ENCODE results near the gene CENPN.

CENPN gene

DNA sequence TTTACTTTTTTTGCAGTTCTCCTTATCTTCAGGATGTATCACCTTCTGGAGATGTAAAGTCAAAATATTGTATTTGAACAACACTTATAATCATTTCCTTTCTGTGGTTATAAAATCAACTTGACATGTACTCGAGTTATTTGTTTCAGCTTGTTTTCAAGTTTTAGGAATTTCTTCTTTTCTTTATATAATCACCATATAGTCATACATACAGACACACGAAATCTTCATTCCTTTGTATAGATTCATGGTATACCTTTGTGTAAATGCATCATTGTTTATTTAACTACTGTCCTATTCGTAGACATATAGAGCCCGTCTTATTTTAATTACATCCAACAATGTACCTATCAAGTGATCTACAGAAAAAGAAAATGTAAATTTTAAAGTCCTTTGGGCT, 40.4 kb upstream of the CENPN start:
- no peaks in the 10 kb centered on the region for H3K27me3 ChIP-seq (ENCODE audit: control insufficient read depth in 3 of 3, insufficient read depth in 3 of 3, low read depth in 1 of 3, low read length in 3 of 3)
- no peak overlapping the region for H4K91ac ChIP-seq (ENCODE audit: low read depth, low read length, poor library complexity)
- H2BK5ac ChIP-seq (ENCODE audit: low read length) = no peak overlapping the region
- no peaks in the 10 kb centered on the region for H3K79me1 ChIP-seq (ENCODE audit: low read depth, low read length)
- H2AFZ ChIP-seq (ENCODE audit: low read length) = no peak overlapping the region
- H2AK5ac ChIP-seq (ENCODE audit: low read depth, low read length) = no peak overlapping the region
- H3K4ac ChIP-seq (ENCODE audit: low read length) = no peak overlapping the region
- H3K4me1 ChIP-seq (ENCODE audit: control insufficient read depth in 2 of 2, insufficient read depth in 1 of 2, low read depth in 1 of 2, low read length in 2 of 2) = no peaks in the 10 kb centered on the region
- H4K8ac ChIP-seq (ENCODE audit: low read depth, low read length) = no peak overlapping the region
- no peak overlapping the region for H3K4me3 ChIP-seq (ENCODE audit: low read length in 2 of 2)
- H3K9me3 ChIP-seq (replicated peaks in 1 of 2; ENCODE audit: control insufficient read depth in 2 of 2, insufficient read depth in 1 of 2, low read depth in 1 of 2, low read length in 2 of 2) = peaks cover 0 to 4% of the 10 kb centered on the region in 2 donors
- H2BK120ac ChIP-seq (ENCODE audit: low read depth, low read length) = no peak overlapping the region
- no peak overlapping the region for H3K9ac ChIP-seq (ENCODE audit: low read depth, low read length, poor library complexity)
- no peak overlapping the region for H2BK15ac ChIP-seq (ENCODE audit: low read length)
- no CpG with 5 or more reads among the region's 4 CpGs for WGBS, 2 donors (ENCODE audit: extremely low coverage in 2 of 2, insufficient read length in 2 of 2, insufficient replicate concordance in 1 of 2)
- H3K36me3 ChIP-seq (replicated peaks in 1 of 2; ENCODE audit: control insufficient read depth in 2 of 2, insufficient read depth in 2 of 2, low read length in 2 of 2) = peaks cover 0 to 25% of the 10 kb centered on the region in 2 donors
- DNase-seq (ENCODE audit: low spot score) = no peak
- no peak overlapping the region for H3K4me2 ChIP-seq (ENCODE audit: insufficient read depth, low read length, poor library complexity, severe bottlenecking)
- H3K18ac ChIP-seq (ENCODE audit: low read length) = no peak overlapping the region
- H3K27ac ChIP-seq (replicated peaks; ENCODE audit: low read length) = no peak overlapping the region
- no peak overlapping the region for H2BK12ac ChIP-seq (ENCODE audit: low read length)
- H3K14ac ChIP-seq (ENCODE audit: low read length) = no peak overlapping the region
- no peak overlapping the region for H3K23ac ChIP-seq (ENCODE audit: low read depth, low read length, poor library complexity)

DNA sequence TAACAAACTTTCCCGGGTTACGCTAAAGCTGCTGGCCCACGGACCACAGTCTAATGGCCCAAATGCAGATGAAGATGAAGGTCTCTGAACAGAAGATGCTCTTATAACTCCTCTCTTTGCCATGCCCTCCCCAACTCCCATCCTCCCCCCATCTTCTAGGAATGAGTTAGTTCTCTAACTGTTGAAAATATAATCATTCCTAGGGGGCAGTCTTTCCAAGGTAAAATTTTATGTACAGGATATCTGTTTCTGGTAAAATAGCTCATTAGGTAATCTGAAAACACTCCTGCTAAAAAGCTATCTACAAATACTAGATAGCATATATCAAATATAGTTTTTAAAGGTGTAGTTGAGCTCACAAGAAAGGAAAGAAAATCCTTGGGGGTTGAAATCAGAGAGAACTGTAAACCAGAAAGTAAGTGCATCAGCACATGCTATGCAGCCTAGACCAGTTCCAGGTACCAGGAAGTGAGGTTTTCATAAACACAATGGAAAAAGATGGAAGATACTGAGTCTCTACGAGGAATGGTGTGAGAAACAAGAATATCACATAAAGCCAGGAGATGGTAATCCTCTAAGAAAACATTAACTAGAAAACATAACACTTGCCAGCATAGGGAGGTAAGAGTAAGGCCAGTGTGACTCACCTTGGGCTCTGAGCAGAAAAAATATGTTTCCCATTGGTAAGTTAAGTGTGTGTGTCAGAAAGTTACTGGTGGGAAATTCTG, 38.5 kb upstream of the CENPN start:
- no CpG with 5 or more reads among the region's 4 CpGs for WGBS, 2 donors (ENCODE audit: extremely low coverage in 2 of 2, insufficient read length in 2 of 2, insufficient replicate concordance in 1 of 2)

DNA sequence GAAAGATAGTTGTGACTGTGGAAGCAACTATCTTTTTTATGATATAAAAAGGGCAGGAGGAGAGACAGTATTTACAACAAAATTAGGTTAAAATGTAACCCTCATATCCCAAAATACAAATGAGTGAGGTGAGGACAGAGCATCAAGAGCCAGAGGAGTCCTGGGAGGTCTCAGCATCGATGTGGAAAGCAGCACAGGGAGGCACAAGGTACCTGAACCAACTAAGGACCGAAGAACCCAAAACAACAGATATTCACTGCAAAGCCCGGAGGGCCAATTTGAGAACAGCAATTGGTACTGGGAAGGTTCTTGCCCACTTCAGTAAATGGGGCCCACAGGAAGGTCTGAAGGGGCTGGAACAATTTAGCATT, 37.9 kb upstream of the CENPN start:
- peaks cover 0 to 5% of the 10 kb centered on the region in 2 donors for H3K4me1 ChIP-seq (ENCODE audit: control insufficient read depth in 2 of 2, insufficient read depth in 1 of 2, low read depth in 1 of 2, low read length in 2 of 2)
- H3K36me3 ChIP-seq (replicated peaks in 1 of 2; ENCODE audit: control insufficient read depth in 2 of 2, insufficient read depth in 2 of 2, low read length in 2 of 2) = peaks cover 6 to 44% of the 10 kb centered on the region in 2 donors
- H3K14ac ChIP-seq (ENCODE audit: low read length) = no peak overlapping the region
- H2BK12ac ChIP-seq (ENCODE audit: low read length) = no peak overlapping the region
- no peak overlapping the region for H2AK5ac ChIP-seq (ENCODE audit: low read depth, low read length)
- H3K79me1 ChIP-seq (ENCODE audit: low read depth, low read length) = peaks cover 1% of the 10 kb centered on the region
- H4K91ac ChIP-seq (ENCODE audit: low read depth, low read length, poor library complexity) = no peak overlapping the region
- H3K9ac ChIP-seq (ENCODE audit: low read depth, low read length, poor library complexity) = no peak overlapping the region
- no peak overlapping the region for H3K23ac ChIP-seq (ENCODE audit: low read depth, low read length, poor library complexity)
- H3K4me2 ChIP-seq (ENCODE audit: insufficient read depth, low read length, poor library complexity, severe bottlenecking) = no peak overlapping the region
- H3K27ac ChIP-seq (replicated peaks; ENCODE audit: low read length) = no peak overlapping the region
- peaks cover 0 to 4% of the 10 kb centered on the region in 2 donors for H3K9me3 ChIP-seq (replicated peaks in 1 of 2; ENCODE audit: control insufficient read depth in 2 of 2, insufficient read depth in 1 of 2, low read depth in 1 of 2, low read length in 2 of 2)
- no peaks in the 10 kb centered on the region for H3K27me3 ChIP-seq (ENCODE audit: control insufficient read depth in 3 of 3, insufficient read depth in 3 of 3, low read depth in 1 of 3, low read length in 3 of 3)
- no peak overlapping the region for H2AFZ ChIP-seq (ENCODE audit: low read length)
- H3K4ac ChIP-seq (ENCODE audit: low read length) = no peak overlapping the region
- no peak overlapping the region for H2BK5ac ChIP-seq (ENCODE audit: low read length)
- H2BK120ac ChIP-seq (ENCODE audit: low read depth, low read length) = no peak overlapping the region
- H3K18ac ChIP-seq (ENCODE audit: low read length) = no peak overlapping the region
- no peak overlapping the region for H2BK15ac ChIP-seq (ENCODE audit: low read length)
- H3K4me3 ChIP-seq (ENCODE audit: low read length in 2 of 2) = no peak overlapping the region
- DNase-seq (ENCODE audit: low spot score) = no peak
- no peak overlapping the region for H4K8ac ChIP-seq (ENCODE audit: low read depth, low read length)
- no CpG with 5 or more reads among the region's 3 CpGs for WGBS, 2 donors (ENCODE audit: extremely low coverage in 2 of 2, insufficient read length in 2 of 2, insufficient replicate concordance in 1 of 2)

More for the DNA sequence above, 38.5 kb upstream of the CENPN start:
- Histone ChIP-seq H3K27ac (replicated peaks; ENCODE audit: low read length) (no peak overlapping the region), H3K36me3 (replicated peaks in 1 of 2; ENCODE audit: control insufficient read depth in 2 of 2, insufficient read depth in 2 of 2, low read length in 2 of 2) (peaks cover 3 to 38% of the 10 kb centered on the region in 2 donors), H2AK5ac (ENCODE audit: low read depth, low read length) (no peak overlapping the region), H3K9ac (ENCODE audit: low read depth, low read length, poor library complexity) (no peak overlapping the region), H2BK12ac (ENCODE audit: low read length) (no peak overlapping the region), H4K91ac (ENCODE audit: low read depth, low read length, poor library complexity) (no peak overlapping the region), H4K8ac (ENCODE audit: low read depth, low read length) (no peak overlapping the region), H2BK15ac (ENCODE audit: low read length) (no peak overlapping the region), H3K4ac (ENCODE audit: low read length) (no peak overlapping the region), H3K14ac (ENCODE audit: low read length) (no peak overlapping the region), H2BK5ac (ENCODE audit: low read length) (no peak overlapping the region), H2BK120ac (ENCODE audit: low read depth, low read length) (no peak overlapping the region), H3K4me2 (ENCODE audit: insufficient read depth, low read length, poor library complexity, severe bottlenecking) (no peak overlapping the region), H3K27me3 (ENCODE audit: control insufficient read depth in 3 of 3, insufficient read depth in 3 of 3, low read depth in 1 of 3, low read length in 3 of 3) (no peaks in the 10 kb centered on the region), H2AFZ (ENCODE audit: low read length) (no peak overlapping the region), H3K9me3 (replicated peaks in 1 of 2; ENCODE audit: control insufficient read depth in 2 of 2, insufficient read depth in 1 of 2, low read depth in 1 of 2, low read length in 2 of 2) (peaks cover 0 to 4% of the 10 kb centered on the region in 2 donors), H3K4me1 (ENCODE audit: control insufficient read depth in 2 of 2, insufficient read depth in 1 of 2, low read depth in 1 of 2, low read length in 2 of 2) (peaks cover 0 to 2% of the 10 kb centered on the region in 2 donors), H3K18ac (ENCODE audit: low read length) (no peak overlapping the region), H3K4me3 (ENCODE audit: low read length in 2 of 2) (no peak overlapping the region), H3K79me1 (ENCODE audit: low read depth, low read length) (peaks cover 1% of the 10 kb centered on the region), H3K23ac (ENCODE audit: low read depth, low read length, poor library complexity) (no peak overlapping the region)
- no peak for DNase-seq (ENCODE audit: low spot score)

DNA sequence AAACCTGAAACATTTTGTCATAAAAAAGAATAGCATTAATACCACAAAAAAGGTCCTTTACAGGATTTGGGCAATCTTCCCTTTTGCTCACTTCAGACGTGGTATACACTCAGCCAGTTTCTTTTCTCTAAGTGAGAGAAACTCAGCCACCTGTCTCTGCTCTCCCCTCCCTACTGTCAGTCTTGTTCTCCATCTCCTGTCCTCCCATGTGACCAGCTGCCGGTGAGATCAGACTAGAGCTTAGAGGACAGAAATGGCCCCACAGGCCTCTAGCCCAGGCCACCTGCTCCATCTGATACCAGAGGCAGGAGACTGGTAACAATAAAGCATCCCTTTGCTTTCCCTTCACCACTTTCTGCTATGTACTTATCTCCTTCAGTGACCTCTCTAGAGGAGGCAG, 35.2 kb upstream of the CENPN start:
- Histone ChIP-seq H3K9ac (ENCODE audit: low read depth, low read length, poor library complexity) (no peak overlapping the region), H4K91ac (ENCODE audit: low read depth, low read length, poor library complexity) (no peak overlapping the region), H2BK120ac (ENCODE audit: low read depth, low read length) (no peak overlapping the region), H4K8ac (ENCODE audit: low read depth, low read length) (no peak overlapping the region), H3K4me3 (ENCODE audit: low read length in 2 of 2) (no peak overlapping the region), H3K14ac (ENCODE audit: low read length) (no peak overlapping the region), H3K27ac (replicated peaks; ENCODE audit: low read length) (no peak overlapping the region), H3K4me1 (ENCODE audit: control insufficient read depth in 2 of 2, insufficient read depth in 1 of 2, low read depth in 1 of 2, low read length in 2 of 2) (peaks cover 0 to 7% of the 10 kb centered on the region in 2 donors), H3K79me1 (ENCODE audit: low read depth, low read length) (peaks cover 1% of the 10 kb centered on the region), H2BK15ac (ENCODE audit: low read length) (no peak overlapping the region), H3K18ac (ENCODE audit: low read length) (no peak overlapping the region), H2BK12ac (ENCODE audit: low read length) (no peak overlapping the region), H2AFZ (ENCODE audit: low read length) (no peak overlapping the region), H2AK5ac (ENCODE audit: low read depth, low read length) (no peak overlapping the region), H3K4ac (ENCODE audit: low read length) (no peak overlapping the region), H3K23ac (ENCODE audit: low read depth, low read length, poor library complexity) (no peak overlapping the region), H2BK5ac (ENCODE audit: low read length) (no peak overlapping the region), H3K27me3 (ENCODE audit: control insufficient read depth in 3 of 3, insufficient read depth in 3 of 3, low read depth in 1 of 3, low read length in 3 of 3) (no peaks in the 10 kb centered on the region), H3K36me3 (replicated peaks in 1 of 2; ENCODE audit: control insufficient read depth in 2 of 2, insufficient read depth in 2 of 2, low read length in 2 of 2) (peaks cover 6 to 65% of the 10 kb centered on the region in 2 donors), H3K4me2 (ENCODE audit: insufficient read depth, low read length, poor library complexity, severe bottlenecking) (no peak overlapping the region), H3K9me3 (replicated peaks in 1 of 2; ENCODE audit: control insufficient read depth in 2 of 2, insufficient read depth in 1 of 2, low read depth in 1 of 2, low read length in 2 of 2) (no peaks in the 10 kb centered on the region)
- WGBS, 2 donors (ENCODE audit: extremely low coverage in 2 of 2, insufficient read length in 2 of 2, insufficient replicate concordance in 1 of 2) = no CpG with 5 or more reads among the region's 2 CpGs
- DNase-seq (ENCODE audit: low spot score) = no peak

Data from neuronal stem cell (in vitro differentiated cells).